ENCODE data around the gene SSR1.
A peak's percentile ranks its signal among the peaks of the same experiment; 100 is the strongest.

The SSR1 gene

GRCh38 chr6:7246401-7247178 lies 66.4 kb downstream of the SSR1 start:
- no peak for TF ChIP-seq CTCF (IDR thresholded peaks at IDR 0.05; ENCODE audit: low read length, missing control alignments)
- no peak for DNase-seq (ENCODE audit: low read depth)

GRCh38 chr6:7245668-7246393 lies 67.2 kb downstream of the SSR1 start:
- no peak for DNase-seq (ENCODE audit: low read depth)
- H3K4me3 ChIP-seq (replicated peaks; ENCODE audit: low read depth, low read length): no peak overlapping the region
- no peak for TF ChIP-seq CTCF (IDR thresholded peaks at IDR 0.05; ENCODE audit: low read length, missing control alignments)

More at GRCh38 chr6:7246401-7247178, 66.4 kb downstream of the SSR1 start:
- H3K4me3 ChIP-seq (replicated peaks; ENCODE audit: low read depth, low read length): no peak overlapping the region

GRCh38 chr6:7243179-7243981 lies 69.6 kb downstream of the SSR1 start:
- DNase-seq (ENCODE audit: low read depth): peak; percentile 74
- H3K4me3 ChIP-seq (replicated peaks; ENCODE audit: low read depth, low read length): no peak overlapping the region
- TF ChIP-seq CTCF (IDR thresholded peaks at IDR 0.05; ENCODE audit: low read length, missing control alignments): peak; percentile 92

GRCh38 chr6:7242835-7243178 lies 70.2 kb downstream of the SSR1 start:
- no peak for TF ChIP-seq CTCF (IDR thresholded peaks at IDR 0.05; ENCODE audit: low read length, missing control alignments)
- no peak overlapping the region for H3K4me3 ChIP-seq (replicated peaks; ENCODE audit: low read depth, low read length)
- no peak for DNase-seq (ENCODE audit: low read depth)

- no peak for TF ChIP-seq CTCF (IDR thresholded peaks at IDR 0.05; ENCODE audit: low read length, missing control alignments)
- no peak overlapping the region for H3K4me3 ChIP-seq (replicated peaks; ENCODE audit: low read depth, low read length)
- DNase-seq (ENCODE audit: low read depth): no peak
These were observed 71.0 kb downstream of the SSR1 start for GRCh38 chr6:7241709-7242645.

- no peak for TF ChIP-seq CTCF (IDR thresholded peaks at IDR 0.05; ENCODE audit: low read length, missing control alignments)
- H3K4me3 ChIP-seq (replicated peaks; ENCODE audit: low read depth, low read length): no peak overlapping the region
- no peak for DNase-seq (ENCODE audit: low read depth)
These were observed 71.8 kb downstream of the SSR1 start for GRCh38 chr6:7241160-7241559.

All from fibroblast of pulmonary artery (primary cell).